Activated B cell treated with CpG ODN at 0.5 μM for 24 hours (primary cell): ENCODE data around the gene NSUN6. TPM values are rescaled to one million over a fixed set of nuclear protein-coding genes. Genes with fewer than 3 reads are reported as not detected.

Source experiments
- ATAC-seq: fragments of 200-7000 bp; cut with Tn5 transposase; one replicate; pipeline ENCODE4 v1.10.0; 2021; ENCODE audit warnings: low read depth, mild to moderate bottlenecking, moderate library complexity
- CTCF ChIA-PET: fragments of 350-600 bp; sonication (Branson Sonifier 250); formaldehyde crosslinking; loops from one replicate; lab custom pipeline; 2021; ENCODE audit warnings: antibody characterized with exemption; lab: Charles Lee
- POLR2A ChIA-PET: fragments of 350-600 bp; sonication (Branson Sonifier 250); formaldehyde crosslinking; loops from one replicate; lab custom pipeline; 2021; ENCODE audit warnings: antibody characterized with exemption; lab: Charles Lee
- DNase-seq: peaks from one replicate; pipeline ENCODE4 v3.0.0; 2022
- H3K27ac Mint-ChIP-seq: one replicate; pipeline ENCODE4 v1.8.0; 2020; ENCODE audit warnings: mixed read lengths
- H3K27me3 Mint-ChIP-seq: one replicate; pipeline ENCODE4 v1.8.0; 2021; ENCODE audit warnings: mixed read lengths
- H3K36me3 Mint-ChIP-seq: one replicate; pipeline ENCODE4 v1.8.0; 2021; ENCODE audit warnings: low read depth, mixed read lengths
- H3K4me1 Mint-ChIP-seq: one replicate; pipeline ENCODE4 v1.8.0; 2021; ENCODE audit warnings: mixed read lengths
- H3K4me3 Mint-ChIP-seq: one replicate; pipeline ENCODE4 v1.8.0; 2020; ENCODE audit warnings: mild to moderate bottlenecking, mixed read lengths
- H3K9me3 Mint-ChIP-seq: one replicate; pipeline ENCODE4 v1.8.0; 2020; ENCODE audit warnings: mixed read lengths
- intact Hi-C: fragments of 100-400 bp; cut with micrococcal nuclease; formaldehyde crosslinking; loops from one replicate; pipeline ENCODE4 v1.15.1; 2024
- total RNA-seq: library from RNA; stranded (reverse); gene quantifications from 2 replicates; pipeline ENCODE4 v1.2.3, GENCODE V29; 2022
- TF ChIP-seq, protein P1 (sequence below): fragments of 200-600 bp; IDR thresholded peaks from one replicate; pipeline ENCODE4 v1.8.0; 2022; ENCODE audit warnings: antibody characterized with exemption, mild to moderate bottlenecking

The NSUN6 gene
- total RNA-seq, 1 donor from 2014 or later = 18.4 TPM

- Mint-ChIP-seq H3K4me1 (no peaks in the 10 kb centered on the region), H3K4me3 (no peak overlapping the region), H3K27ac (no peak overlapping the region), H3K9me3 (peaks cover 10% of the 10 kb centered on the region), H3K27me3 (no peaks in the 10 kb centered on the region), H3K36me3 (peaks cover 4% of the 10 kb centered on the region)
- DNase-seq (no peak), ATAC-seq (no peak)
- ChIA-PET POLR2A (no interaction called here), CTCF (no interaction called here)
- TF ChIP-seq, protein P1, sequence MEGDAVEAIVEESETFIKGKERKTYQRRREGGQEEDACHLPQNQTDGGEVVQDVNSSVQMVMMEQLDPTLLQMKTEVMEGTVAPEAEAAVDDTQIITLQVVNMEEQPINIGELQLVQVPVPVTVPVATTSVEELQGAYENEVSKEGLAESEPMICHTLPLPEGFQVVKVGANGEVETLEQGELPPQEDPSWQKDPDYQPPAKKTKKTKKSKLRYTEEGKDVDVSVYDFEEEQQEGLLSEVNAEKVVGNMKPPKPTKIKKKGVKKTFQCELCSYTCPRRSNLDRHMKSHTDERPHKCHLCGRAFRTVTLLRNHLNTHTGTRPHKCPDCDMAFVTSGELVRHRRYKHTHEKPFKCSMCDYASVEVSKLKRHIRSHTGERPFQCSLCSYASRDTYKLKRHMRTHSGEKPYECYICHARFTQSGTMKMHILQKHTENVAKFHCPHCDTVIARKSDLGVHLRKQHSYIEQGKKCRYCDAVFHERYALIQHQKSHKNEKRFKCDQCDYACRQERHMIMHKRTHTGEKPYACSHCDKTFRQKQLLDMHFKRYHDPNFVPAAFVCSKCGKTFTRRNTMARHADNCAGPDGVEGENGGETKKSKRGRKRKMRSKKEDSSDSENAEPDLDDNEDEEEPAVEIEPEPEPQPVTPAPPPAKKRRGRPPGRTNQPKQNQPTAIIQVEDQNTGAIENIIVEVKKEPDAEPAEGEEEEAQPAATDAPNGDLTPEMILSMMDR = no peak
- intact Hi-C loops = no loop called here
These were observed 134.5 kb downstream of the NSUN6 start for GRCh38 chr10:18516851-18517250.

- Mint-ChIP-seq H3K4me1 (no peaks in the 10 kb centered on the region), H3K27ac (no peak overlapping the region), H3K9me3 (peaks cover 4% of the 10 kb centered on the region), H3K27me3 (no peaks in the 10 kb centered on the region), H3K36me3 (peaks cover 4% of the 10 kb centered on the region), H3K4me3 (no peak overlapping the region)
- ChIA-PET CTCF (no interaction called here), POLR2A (no interaction called here)
- no peak for ATAC-seq
- TF ChIP-seq, protein P1 = no peak
- no peak for DNase-seq
- intact Hi-C loops = no loop called here
These were observed 136.8 kb downstream of the NSUN6 start for GRCh38 chr10:18514537-18514936.

DNA sequence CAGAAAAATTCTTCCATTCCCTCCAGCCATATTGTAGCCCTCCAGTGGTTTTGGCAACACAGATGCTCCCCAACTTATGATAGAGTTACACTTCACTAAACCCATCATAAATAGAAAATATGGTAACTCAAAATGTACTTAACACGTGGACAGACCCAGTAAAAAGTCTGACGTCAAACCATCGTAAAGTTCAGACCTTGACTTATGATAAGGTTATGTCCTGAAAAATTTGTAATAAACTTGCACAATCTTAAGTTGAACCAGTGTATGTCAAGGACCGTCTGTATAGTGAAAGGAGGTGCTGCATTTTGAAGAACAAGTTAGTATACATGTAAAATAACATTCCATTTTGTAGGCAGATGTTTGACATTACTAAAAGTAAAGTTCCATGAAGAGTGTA, 142.8 kb downstream of the NSUN6 start:
- Mint-ChIP-seq H3K9me3 (peaks cover 4% of the 10 kb centered on the region), H3K4me1 (no peaks in the 10 kb centered on the region), H3K27ac (no peak overlapping the region), H3K36me3 (peaks cover 4% of the 10 kb centered on the region), H3K27me3 (no peaks in the 10 kb centered on the region), H3K4me3 (no peak overlapping the region)
- ATAC-seq (no peak), DNase-seq (no peak)
- intact Hi-C loops = no loop called here
- ChIA-PET CTCF (no interaction called here), POLR2A (interaction anchor here (0.7 kb wide), 1 partner anchor 11 kb away, joined by 3 read pairs; no protein-coding TSS in a partner anchor)
- TF ChIP-seq, protein P1 = no peak

GRCh38 chr10:18505456-18506118, 145.8 kb downstream of the NSUN6 start:
- Mint-ChIP-seq H3K4me1 (no peaks in the 10 kb centered on the region), H3K27ac (no peak overlapping the region), H3K27me3 (no peaks in the 10 kb centered on the region), H3K4me3 (no peak overlapping the region), H3K36me3 (no peaks in the 10 kb centered on the region), H3K9me3 (no peaks in the 10 kb centered on the region)
- DNase-seq (no peak), ATAC-seq (no peak)
- TF ChIP-seq, protein P1 = no peak
- POLR2A ChIA-PET = no interaction called here
- CTCF ChIA-PET = no interaction called here
- intact Hi-C loops = no loop called here

- ATAC-seq (no peak), DNase-seq (no peak)
- Mint-ChIP-seq H3K27ac (no peak overlapping the region), H3K4me1 (no peaks in the 10 kb centered on the region), H3K27me3 (no peaks in the 10 kb centered on the region), H3K4me3 (no peak overlapping the region), H3K9me3 (no peaks in the 10 kb centered on the region), H3K36me3 (no peaks in the 10 kb centered on the region)
- CTCF ChIA-PET = no interaction called here
- TF ChIP-seq, protein P1 = no peak
- intact Hi-C loops = no loop called here
- POLR2A ChIA-PET = no interaction called here
These were observed 147.2 kb downstream of the NSUN6 start for GRCh38 chr10:18504161-18504560.
